Peyer's patch (tissue), 4 donors: ENCODE results near the gene UGT1A3. TPM values are rescaled to one million over a fixed set of nuclear protein-coding genes. Genes with fewer than 3 reads are reported as not detected.

Experiments
- DNase-seq, 3 donors: peaks; one replicate each; pipeline ENCODE4 v3.0.0-alpha.2; 2017 to 2019
- H3K27ac ChIP-seq, 4 donors: fragments of 200-600 bp; sonication (generic); one replicate each; pipeline ENCODE4 v1.5.1; 2016 to 2019
- H3K27me3 ChIP-seq, 2 donors: fragments of 200-600 bp; sonication (generic); one replicate each; pipeline ENCODE4 v1.5.1; 2019
- H3K36me3 ChIP-seq, 3 donors: fragments of 200-600 bp; sonication (generic); one replicate each; pipeline ENCODE4 v1.5.1; 2016 to 2019
- H3K4me1 ChIP-seq, 4 donors: fragments of 200-600 bp; sonication (generic); one replicate each; pipeline ENCODE4 v1.5.1; 2016 to 2019
- H3K4me3 ChIP-seq, 4 donors: fragments of 200-600 bp; sonication (generic); 1 replicate in 3 of 4; 2 replicates in 1 of 4; pipeline ENCODE4 v1.5.1; 2016 to 2019; ENCODE audit warnings: mild to moderate bottlenecking in 1 of 4
- H3K9me3 ChIP-seq, 4 donors: fragments of 200-600 bp; sonication (generic); one replicate each; pipeline ENCODE4 v1.5.1; 2016 to 2019; ENCODE audit warnings: mild to moderate bottlenecking in 1 of 4
- CTCF ChIP-seq, 6 experiments: fragments of 450-650 bp in 4 of 6; fragments of 200-600 bp in 2 of 6; sonication (generic) in 1 of 6; IDR thresholded peaks; one replicate each; pipeline ENCODE4 v1.5.1; 2017 to 2019; ENCODE audit warnings: antibody characterized with exemption in 6 of 6, mild to moderate bottlenecking in 3 of 6, moderate library complexity in 1 of 6
- POLR2A ChIP-seq, 2 donors: fragments of 450-650 bp; IDR thresholded peaks; one replicate each; pipeline ENCODE4 v1.5.1; 2017; ENCODE audit warnings: antibody characterized with exemption in 2 of 2, mild to moderate bottlenecking in 2 of 2, moderate library complexity in 2 of 2
- total RNA-seq, 4 donors: library from RNA; depleted of rRNA; stranded (reverse); fragments of >200 nt; gene quantifications; one replicate each; pipeline ENCODE4 v1.1.0, GENCODE V29; 2016

UGT1A3 gene
- total RNA-seq, 4 donors from 2014 or later: 5.8 to 21.7 (median 6.3) TPM; not detected in 1

GRCh38 chr2:233691443-233692433, 37.1 kb upstream of the UGT1A3 start:
- Histone ChIP-seq H3K27me3 (no peaks in the 10 kb centered on the region), H3K9me3 (no peaks in the 10 kb centered on the region), H3K36me3 (no peaks in the 10 kb centered on the region), H3K4me3 (peak overlapping the region in 2 of 4 donors; percentile 23 to 43), H3K4me1 (peaks cover 0 to 31% (median 0%) of the 10 kb centered on the region in 4 donors), H3K27ac (peak overlapping the region in 3 of 4 donors; percentile 59 to 84 (median 68))
- DNase-seq: peak in 2 of 3 donors; percentile 54 to 61
- TF ChIP-seq POLR2A (IDR thresholded peaks at IDR 0.05) (no peak), CTCF (IDR thresholded peaks at IDR 0.05) (no peak)

GRCh38 chr2:233692648-233693047, 36.2 kb upstream of the UGT1A3 start, which contains the start of gene UGT1A6:
Gene UGT1A6, plus strand, starts transcription at chr2:233692890. Its CDS starts 115 bp downstream, at chr2:233693005.
- H3K27me3 ChIP-seq: no peaks in the 10 kb centered on the region
- H3K27ac ChIP-seq: peak within 1 kb of the TSS in 3 of 4 donors; percentile 59 to 84 (median 68)
- H3K36me3 ChIP-seq: no peaks in the 10 kb centered on the region
- H3K4me3 ChIP-seq: peak within 1 kb of the TSS in 2 of 4 donors; percentile 23 to 43
- no peak for DNase-seq
- peaks cover 0 to 31% (median 0%) of the 10 kb centered on the region in 4 donors for H3K4me1 ChIP-seq
- no peak for TF ChIP-seq POLR2A (IDR thresholded peaks at IDR 0.05)
- TF ChIP-seq CTCF (IDR thresholded peaks at IDR 0.05): no peak
- H3K9me3 ChIP-seq: no peaks in the 10 kb centered on the region

- Histone ChIP-seq H3K4me1 (peaks cover 0 to 31% (median 0%) of the 10 kb centered on the region in 4 donors), H3K36me3 (no peaks in the 10 kb centered on the region), H3K9me3 (no peaks in the 10 kb centered on the region), H3K27ac (no peak overlapping the region), H3K4me3 (no peak overlapping the region), H3K27me3 (no peaks in the 10 kb centered on the region)
- no peak for TF ChIP-seq POLR2A (IDR thresholded peaks at IDR 0.05)
- no peak for TF ChIP-seq CTCF (IDR thresholded peaks at IDR 0.05)
- no peak for DNase-seq
Observed at GRCh38 chr2:233693963-233694362, 34.9 kb upstream of the UGT1A3 start.

GRCh38 chr2:233698740-233699139, 30.1 kb upstream of the UGT1A3 start:
- no peak for TF ChIP-seq CTCF (IDR thresholded peaks at IDR 0.05)
- TF ChIP-seq POLR2A (IDR thresholded peaks at IDR 0.05): no peak
- H3K9me3 ChIP-seq: no peaks in the 10 kb centered on the region
- H3K27ac ChIP-seq: no peak overlapping the region
- H3K4me1 ChIP-seq: peaks cover 0 to 8% (median 0%) of the 10 kb centered on the region in 4 donors
- H3K27me3 ChIP-seq: no peaks in the 10 kb centered on the region
- H3K4me3 ChIP-seq: no peak overlapping the region
- no peak for DNase-seq
- no peaks in the 10 kb centered on the region for H3K36me3 ChIP-seq

- Histone ChIP-seq H3K27ac (peak overlapping the region in 2 of 4 donors; percentile 40 to 48), H3K36me3 (no peaks in the 10 kb centered on the region)
- DNase-seq: no peak
Observed at GRCh38 chr2:233699424-233700027, 29.3 kb upstream of the UGT1A3 start.

More at GRCh38 chr2:233699424-233700027, 29.3 kb upstream of the UGT1A3 start:
- H3K27me3 ChIP-seq: no peaks in the 10 kb centered on the region
- H3K4me1 ChIP-seq: peaks cover 0 to 3% (median 0%) of the 10 kb centered on the region in 4 donors
- no peak overlapping the region for H3K4me3 ChIP-seq
- no peaks in the 10 kb centered on the region for H3K9me3 ChIP-seq
- TF ChIP-seq CTCF (IDR thresholded peaks at IDR 0.05): no peak
